Measurements from ENCODE around the gene C1QL1.

DNA sequence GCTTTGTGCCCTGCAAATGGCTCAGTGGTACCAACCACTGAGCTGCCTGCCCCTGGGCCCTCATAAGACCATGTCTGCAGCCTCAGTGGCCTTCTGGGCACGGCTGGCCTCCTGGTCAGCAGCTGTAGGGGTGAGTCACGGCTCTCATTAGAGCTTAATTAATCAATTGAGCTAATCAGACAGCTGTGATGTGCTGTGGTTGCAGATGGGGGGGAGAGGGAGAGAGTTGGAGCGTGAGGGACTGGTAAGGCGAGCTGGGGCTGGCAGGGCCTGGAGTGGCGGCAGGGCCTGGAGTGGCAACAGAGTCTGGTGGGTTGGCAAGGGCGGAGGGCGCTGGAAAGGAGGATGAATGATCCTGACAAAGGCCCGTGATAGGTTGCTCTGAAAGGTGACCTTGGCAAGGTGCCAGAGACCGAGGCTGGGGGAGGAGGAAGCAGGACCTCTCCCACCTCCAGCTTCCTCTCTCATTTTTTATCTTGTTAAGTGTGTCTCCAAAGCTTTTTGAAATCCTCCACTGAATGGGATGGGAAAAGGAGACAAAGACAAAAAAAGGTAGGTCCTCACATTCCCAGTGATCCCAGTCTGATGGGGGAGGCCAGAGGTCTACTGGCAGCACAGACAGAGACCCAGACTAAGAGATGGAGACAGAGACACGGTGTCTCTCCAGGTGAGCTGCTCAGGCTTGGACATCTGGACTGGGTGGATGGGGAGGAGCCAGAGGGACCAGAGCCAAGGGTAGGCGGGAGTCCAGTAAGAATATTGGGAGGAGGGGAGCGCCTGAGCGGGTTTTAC lies 41.8 kb upstream of the C1QL1 start:
- TF ChIP-seq HNRNPL (IDR thresholded peaks at IDR 0.05; ENCODE audit: low read depth, low read length) (no peak), REST (IDR thresholded peaks at IDR 0.05; ENCODE audit: borderline replicate concordance) (no peak), REST (CRISPR knock-in tag; IDR thresholded peaks at IDR 0.05; ENCODE audit: low read depth) (no peak), FOSL1 (tag; conservative IDR thresholded peaks at IDR 0.05) (no peak), ZNF23 (CRISPR knock-in tag; IDR thresholded peaks at IDR 0.05) (no peak), CREB1 (IDR thresholded peaks at IDR 0.05) (no peak), CREB1 (CRISPR knock-in tag; IDR thresholded peaks at IDR 0.05) (no peak), POLR2A (conservative IDR thresholded peaks at IDR 0.05) (no peak), BRF1 (IDR thresholded peaks at IDR 0.05; ENCODE audit: borderline replicate concordance, extremely low read depth, insufficient read length) (no peak), MXI1 (IDR thresholded peaks at IDR 0.05; ENCODE audit: low read depth, low read length) (no peak), CHD2 (IDR thresholded peaks at IDR 0.05; ENCODE audit: low read depth, low read length) (no peak), GATA2 (CRISPR knock-in tag; IDR thresholded peaks at IDR 0.05) (no peak), POLR2AphosphoS5 (IDR thresholded peaks at IDR 0.05; ENCODE audit: control insufficient read depth, insufficient read depth, low read depth, low read length) (no peak)
- TF ChIP-seq, protein P1, sequence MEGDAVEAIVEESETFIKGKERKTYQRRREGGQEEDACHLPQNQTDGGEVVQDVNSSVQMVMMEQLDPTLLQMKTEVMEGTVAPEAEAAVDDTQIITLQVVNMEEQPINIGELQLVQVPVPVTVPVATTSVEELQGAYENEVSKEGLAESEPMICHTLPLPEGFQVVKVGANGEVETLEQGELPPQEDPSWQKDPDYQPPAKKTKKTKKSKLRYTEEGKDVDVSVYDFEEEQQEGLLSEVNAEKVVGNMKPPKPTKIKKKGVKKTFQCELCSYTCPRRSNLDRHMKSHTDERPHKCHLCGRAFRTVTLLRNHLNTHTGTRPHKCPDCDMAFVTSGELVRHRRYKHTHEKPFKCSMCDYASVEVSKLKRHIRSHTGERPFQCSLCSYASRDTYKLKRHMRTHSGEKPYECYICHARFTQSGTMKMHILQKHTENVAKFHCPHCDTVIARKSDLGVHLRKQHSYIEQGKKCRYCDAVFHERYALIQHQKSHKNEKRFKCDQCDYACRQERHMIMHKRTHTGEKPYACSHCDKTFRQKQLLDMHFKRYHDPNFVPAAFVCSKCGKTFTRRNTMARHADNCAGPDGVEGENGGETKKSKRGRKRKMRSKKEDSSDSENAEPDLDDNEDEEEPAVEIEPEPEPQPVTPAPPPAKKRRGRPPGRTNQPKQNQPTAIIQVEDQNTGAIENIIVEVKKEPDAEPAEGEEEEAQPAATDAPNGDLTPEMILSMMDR (IDR thresholded peaks at IDR 0.05 in 2 of 3, conservative IDR thresholded peaks at IDR 0.05 in 1 of 3; ENCODE audit: insufficient read depth in 2 of 3, low read depth in 1 of 3, low read length in 3 of 3) = no peak
- TF ChIP-seq, protein P2, sequence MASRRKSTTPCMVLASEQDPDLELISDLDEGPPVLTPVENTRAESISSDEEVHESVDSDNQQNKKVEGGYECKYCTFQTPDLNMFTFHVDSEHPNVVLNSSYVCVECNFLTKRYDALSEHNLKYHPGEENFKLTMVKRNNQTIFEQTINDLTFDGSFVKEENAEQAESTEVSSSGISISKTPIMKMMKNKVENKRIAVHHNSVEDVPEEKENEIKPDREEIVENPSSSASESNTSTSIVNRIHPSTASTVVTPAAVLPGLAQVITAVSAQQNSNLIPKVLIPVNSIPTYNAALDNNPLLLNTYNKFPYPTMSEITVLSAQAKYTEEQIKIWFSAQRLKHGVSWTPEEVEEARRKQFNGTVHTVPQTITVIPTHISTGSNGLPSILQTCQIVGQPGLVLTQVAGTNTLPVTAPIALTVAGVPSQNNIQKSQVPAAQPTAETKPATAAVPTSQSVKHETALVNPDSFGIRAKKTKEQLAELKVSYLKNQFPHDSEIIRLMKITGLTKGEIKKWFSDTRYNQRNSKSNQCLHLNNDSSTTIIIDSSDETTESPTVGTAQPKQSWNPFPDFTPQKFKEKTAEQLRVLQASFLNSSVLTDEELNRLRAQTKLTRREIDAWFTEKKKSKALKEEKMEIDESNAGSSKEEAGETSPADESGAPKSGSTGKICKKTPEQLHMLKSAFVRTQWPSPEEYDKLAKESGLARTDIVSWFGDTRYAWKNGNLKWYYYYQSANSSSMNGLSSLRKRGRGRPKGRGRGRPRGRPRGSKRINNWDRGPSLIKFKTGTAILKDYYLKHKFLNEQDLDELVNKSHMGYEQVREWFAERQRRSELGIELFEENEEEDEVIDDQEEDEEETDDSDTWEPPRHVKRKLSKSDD (conservative IDR thresholded peaks at IDR 0.05; ENCODE audit: low read length) = no peak

Measured in K562 (cell line).